ENCODE measurements around the gene MMP21.

DNA sequence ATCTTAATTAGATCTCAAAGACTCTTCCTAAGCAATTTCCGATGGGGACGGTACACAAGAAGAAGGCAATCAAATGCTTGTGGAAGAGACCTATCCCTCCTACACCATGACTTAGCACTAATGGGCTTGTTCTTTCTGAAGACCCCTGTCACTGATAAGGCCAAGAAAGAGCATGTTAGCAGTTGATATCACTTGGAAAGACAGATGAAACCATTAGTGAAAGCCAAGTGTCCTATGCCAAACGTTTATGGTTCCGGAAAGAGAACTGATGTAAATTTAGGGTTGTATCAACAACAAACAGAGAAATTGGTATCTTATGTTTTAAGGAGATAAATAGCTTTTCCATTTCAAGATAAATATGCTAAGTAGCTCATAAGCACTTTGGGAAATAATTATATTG is 40.9 kb upstream of the MMP21 start:
- TF ChIP-seq, protein P1, sequence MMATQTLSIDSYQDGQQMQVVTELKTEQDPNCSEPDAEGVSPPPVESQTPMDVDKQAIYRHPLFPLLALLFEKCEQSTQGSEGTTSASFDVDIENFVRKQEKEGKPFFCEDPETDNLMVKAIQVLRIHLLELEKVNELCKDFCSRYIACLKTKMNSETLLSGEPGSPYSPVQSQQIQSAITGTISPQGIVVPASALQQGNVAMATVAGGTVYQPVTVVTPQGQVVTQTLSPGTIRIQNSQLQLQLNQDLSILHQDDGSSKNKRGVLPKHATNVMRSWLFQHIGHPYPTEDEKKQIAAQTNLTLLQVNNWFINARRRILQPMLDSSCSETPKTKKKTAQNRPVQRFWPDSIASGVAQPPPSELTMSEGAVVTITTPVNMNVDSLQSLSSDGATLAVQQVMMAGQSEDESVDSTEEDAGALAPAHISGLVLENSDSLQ (IDR thresholded peaks at IDR 0.05) = no peak
- TF ChIP-seq SUZ12 (IDR thresholded peaks at IDR 0.05) (no peak), TARDBP (IDR thresholded peaks at IDR 0.05) (no peak), SP1 (IDR thresholded peaks at IDR 0.05) (no peak), NFRKB (IDR thresholded peaks at IDR 0.05) (no peak), ZNF384 (IDR thresholded peaks at IDR 0.05) (no peak), FOXM1 (IDR thresholded peaks at IDR 0.05; ENCODE audit: borderline replicate concordance) (no peak), LEF1 (IDR thresholded peaks at IDR 0.05; ENCODE audit: borderline replicate concordance) (no peak), FOXK2 (IDR thresholded peaks at IDR 0.05) (no peak)
